Sigmoid colon (tissue), 4 donors: ENCODE data around the gene TOX3.

Experiments
- CTCF ChIP-seq, 4 experiments: fragments of 450-650 bp in 3 of 4; fragments of 200-600 bp in 1 of 4; IDR thresholded peaks; one replicate each; pipeline ENCODE4 v1.5.1; 2016 to 2019; ENCODE audit warnings: antibody characterized with exemption in 4 of 4, mild to moderate bottlenecking in 3 of 4, moderate library complexity in 2 of 4
- EP300 ChIP-seq, 4 donors: sonication (generic); formaldehyde crosslinking; IDR thresholded peaks; one replicate each; pipeline ENCODE4 v1.6.1; 2017; ENCODE audit warnings: antibody characterized with exemption in 4 of 4
- POLR2A ChIP-seq, 2 donors: fragments of 450-650 bp; IDR thresholded peaks; one replicate each; pipeline ENCODE4 v1.6.1; 2016; ENCODE audit warnings: antibody characterized with exemption in 2 of 2, mild to moderate bottlenecking in 2 of 2, moderate library complexity in 2 of 2
- POLR2AphosphoS5 ChIP-seq, 4 donors: sonication (generic); formaldehyde crosslinking; IDR thresholded peaks; one replicate each; pipeline ENCODE4 v1.6.1; 2017; ENCODE audit warnings: antibody characterized with exemption in 4 of 4

- TF ChIP-seq POLR2A (IDR thresholded peaks at IDR 0.05) (no peak), CTCF (IDR thresholded peaks at IDR 0.05) (no peak), POLR2AphosphoS5 (IDR thresholded peaks at IDR 0.05) (no peak), EP300 (IDR thresholded peaks at IDR 0.05) (no peak)
Observed at GRCh38 chr16:52545222-52545897, 1.6 kb downstream of the TOX3 start.
